Endothelial cell of umbilical vein (primary cell): ENCODE measurements around the gene GFOD1. TPM values are rescaled to one million over a fixed set of nuclear protein-coding genes. Genes with fewer than 3 reads are reported as not detected.
"Not testable (repeated sequence)": the region's sequence is repeated elsewhere in the genome, so short reads cannot be mapped to it uniquely, and the experiment has no call there.

Experiments used
- BruUV-seq: library from RNA; stranded (reverse); fragments of 400-500 nt; replicated peaks from 2 replicates; lab custom pipeline; 2021; lab: Mats Ljungman, UMichigan
- CTCF ChIA-PET: fragments of 300-600, 350-600 bp; sonication (Branson Sonifier 250); formaldehyde crosslinking; loops from one replicate; lab custom pipeline; 2021; ENCODE audit warnings: antibody characterized with exemption, inconsistent platforms; lab: Charles Lee
- POLR2A ChIA-PET: fragments of 300-600, 350-600 bp; sonication (Branson Sonifier 250); formaldehyde crosslinking; loops from one replicate; lab custom pipeline; 2021; ENCODE audit warnings: antibody characterized with exemption, inconsistent platforms; lab: Charles Lee
- DNase-seq: peaks from one replicate; pipeline ENCODE4 v3.0.0-alpha.2; 2011; ENCODE audit warnings: low read depth, low spot score
- FAIRE-seq: peaks from 2 replicates; lab custom pipeline; 2011; peaks lifted over from hg19 to GRCh38; lab: Jason Lieb, UNC
- H2AFZ ChIP-seq: 2 replicates; pipeline ENCODE4 v1.6.0; 2012; ENCODE audit warnings: low read depth, low read length, control low read depth, inconsistent platforms
- H3K27ac ChIP-seq: 2 replicates; pipeline ENCODE4 v1.5.1; 2011; ENCODE audit warnings: low read depth, mild to moderate bottlenecking, control low read depth, low read length, moderate library complexity; ENCODE audit not compliant: insufficient read depth
- H3K27me3 ChIP-seq, 2 experiments: 2 replicates each; pipeline versions ENCODE4 v1.6.0 to v1.6.1; 2011; ENCODE audit warnings: low read length in 2 of 2, mixed read lengths in 1 of 2; ENCODE audit not compliant: control insufficient read depth in 2 of 2, insufficient read depth in 2 of 2
- H3K36me3 ChIP-seq, 2 experiments: 2 replicates in 1 of 2; 3 replicates in 1 of 2; pipeline ENCODE4 v1.5.1; 2011; ENCODE audit warnings: low read length in 2 of 2, mild to moderate bottlenecking in 1 of 2, moderate library complexity in 1 of 2; ENCODE audit not compliant: control insufficient read depth in 2 of 2, insufficient read depth in 2 of 2; ENCODE audit errors: extremely low read depth in 1 of 2
- H3K4me1 ChIP-seq: 3 replicates; pipeline ENCODE4 v1.5.1; 2011; ENCODE audit warnings: mild to moderate bottlenecking, low read length; ENCODE audit not compliant: control insufficient read depth, insufficient read depth; ENCODE audit errors: extremely low read depth
- H3K4me2 ChIP-seq: 2 replicates; pipeline ENCODE4 v1.6.1; 2011; ENCODE audit warnings: low read length, control low read depth, mixed read lengths; ENCODE audit not compliant: insufficient read depth
- H3K4me3 ChIP-seq, 3 experiments: fragments of 200-600 bp in 1 of 3; sonication (generic), shearing (Covaris generic) in 1 of 3; replicated peaks in 1 of 3; 2 replicates each; pipeline ENCODE4 v1.5.1; 2011 to 2016; ENCODE audit warnings: control low read depth in 3 of 3, low read length in 3 of 3, mild to moderate bottlenecking in 2 of 3, inconsistent platforms in 1 of 3, low read depth in 1 of 3, moderate library complexity in 1 of 3; ENCODE audit not compliant: insufficient read depth in 1 of 3
- H3K79me2 ChIP-seq: 2 replicates; pipeline ENCODE4 v1.6.0; 2012; ENCODE audit warnings: low read length, inconsistent platforms; ENCODE audit not compliant: control insufficient read depth, insufficient read depth
- H3K9ac ChIP-seq: replicated peaks from 2 replicates; pipeline ENCODE3; 2011; ENCODE audit warnings: low read length, control low read depth; ENCODE audit not compliant: insufficient read depth; ENCODE audit errors: extremely low read depth
- H3K9me1 ChIP-seq: replicated peaks from 3 replicates; pipeline ENCODE4 v1.6.0; 2011; ENCODE audit warnings: mild to moderate bottlenecking, low read length; ENCODE audit not compliant: control insufficient read depth, insufficient read depth; ENCODE audit errors: extremely low read depth
- H3K9me3 ChIP-seq: replicated peaks from 2 replicates; pipeline ENCODE4 v1.5.1; 2012; ENCODE audit warnings: low read length, inconsistent platforms; ENCODE audit not compliant: control insufficient read depth, insufficient read depth
- H4K20me1 ChIP-seq: replicated peaks from 2 replicates; pipeline ENCODE3; 2011; ENCODE audit warnings: mild to moderate bottlenecking, low read length; ENCODE audit not compliant: control insufficient read depth, insufficient read depth; ENCODE audit errors: extremely low read depth
- EZH2 ChIP-seq: IDR thresholded peaks from 2 replicates; pipeline ENCODE4 v1.6.1; 2012; ENCODE audit warnings: borderline replicate concordance, low read depth, mild to moderate bottlenecking, moderate library complexity, low read length, inconsistent platforms; ENCODE audit not compliant: severe bottlenecking
- FOS ChIP-seq: IDR thresholded peaks from 2 replicates; pipeline ENCODE4 v1.6.1; 2011; ENCODE audit warnings: mild to moderate bottlenecking, low read length, moderate library complexity, borderline replicate concordance; ENCODE audit not compliant: insufficient read depth
- GATA2 ChIP-seq: IDR thresholded peaks from 2 replicates; pipeline ENCODE4 v1.7.0; 2011; ENCODE audit warnings: low read depth, mild to moderate bottlenecking, moderate library complexity, mixed read lengths, low read length; ENCODE audit not compliant: insufficient read length, insufficient read depth
- JUN ChIP-seq: IDR thresholded peaks from 2 replicates; pipeline ENCODE4 v1.6.1; 2011; ENCODE audit warnings: borderline replicate concordance, low read depth; ENCODE audit not compliant: insufficient read length, insufficient read depth
- MYC ChIP-seq: IDR thresholded peaks from one replicate; pipeline ENCODE4 v1.6.1; 2011; ENCODE audit warnings: mild to moderate bottlenecking, low read depth, low read length
- POLR2A ChIP-seq: IDR thresholded peaks from 2 replicates; pipeline ENCODE4 v1.6.1; 2012; ENCODE audit warnings: low read depth, mild to moderate bottlenecking, control low read depth, low read length
- POLR2AphosphoS5 ChIP-seq: IDR thresholded peaks from 2 replicates; pipeline ENCODE4 v1.6.1; 2012; ENCODE audit warnings: low read depth, mild to moderate bottlenecking, control low read depth, low read length, moderate library complexity; ENCODE audit not compliant: insufficient read depth
- dilution Hi-C: fragments of 300-500 bp; cut with MboI; formaldehyde crosslinking; loops from one replicate; pipeline ENCODE4 v1.15.0; 2019; ENCODE audit warnings: low sequenced_read_pairs; ENCODE audit not compliant: extremely low pct_ligation_motif_present
- intact Hi-C: fragments of 100-400 bp; cut with micrococcal nuclease; formaldehyde crosslinking; loops from one replicate; pipeline ENCODE4 v1.10.0; 2022
- polyA plus RNA-seq, 4 experiments: library from polyadenylated mRNA; depleted of rRNA in 3 of 4; stranded (reverse) in 3 of 4; unstranded in 1 of 4; fragments of >200 nt; gene quantifications; 2 replicates each; pipeline versions ENCODE4 v1.2.1 to v1.2.3, GENCODE V29; 2011 to 2012; ENCODE audit warnings: missing spikeins in 1 of 4
- total RNA-seq: library from RNA; stranded (reverse); gene quantifications from 2 replicates; pipeline ENCODE4 v1.2.3, GENCODE V29; 2021
- TF ChIP-seq, protein P1 (sequence below): IDR thresholded peaks from 2 replicates; pipeline ENCODE4 v1.6.1; 2011; ENCODE audit not compliant: insufficient read depth, insufficient read length
- TF ChIP-seq, protein P2 (sequence below), 2 donors: IDR thresholded peaks; 1 replicate in 1 of 2; 2 replicates in 1 of 2; pipeline ENCODE4 v1.5.1; 2011; ENCODE audit warnings: low read length in 2 of 2, mild to moderate bottlenecking in 2 of 2, moderate library complexity in 2 of 2, control low read depth in 1 of 2, inconsistent platforms in 1 of 2, low read depth in 1 of 2; ENCODE audit not compliant: insufficient read depth in 1 of 2; ENCODE audit errors: extremely low read depth in 1 of 2

Gene GFOD1
- total and polyA plus RNA-seq, 2 donors (not counting 3 experiments of a cell fraction or from before 2014, with no cell fraction given), result 12.1 to 24.1 TPM

- H2AFZ ChIP-seq, H3K27me3 ChIP-seq, DNase-seq, H3K9me1 ChIP-seq, FAIRE-seq, BruUV-seq, H3K36me3 ChIP-seq, intact Hi-C loops, H3K4me2 ChIP-seq, H3K9ac ChIP-seq, H3K4me1 ChIP-seq, H3K4me3 ChIP-seq, H3K9me3 ChIP-seq, dilution Hi-C loops, H4K20me1 ChIP-seq, H3K79me2 ChIP-seq, H3K27ac ChIP-seq: not testable (repeated sequence)
- CTCF ChIA-PET, result interaction anchor here (0.6 to 1.1 kb wide), 2 partner anchors 28 to 60 kb away, joined by 3 to 4 read pairs; no protein-coding TSS in a partner anchor
- POLR2A ChIA-PET, result interaction anchor here (1.1 kb wide), 1 partner anchor 65 kb away, joined by 3 read pairs; the partner anchor contains the start of gene SIRT5
These were observed 23.0 kb upstream of the GFOD1 start for GRCh38 chr6:13510433-13510832.

GRCh38 chr6:13508711-13509705, 21.6 kb upstream of the GFOD1 start:
- H3K27ac ChIP-seq, result no peak overlapping the region
- DNase-seq (no peak), FAIRE-seq (no peak)
- no peaks in the 10 kb centered on the region for H3K79me2 ChIP-seq
- no peak overlapping the region for H3K4me2 ChIP-seq
- no peak overlapping the region for H3K4me3 ChIP-seq
- POLR2A ChIA-PET, result no interaction called here
- dilution Hi-C loops (no loop called here), intact Hi-C loops (no loop called here)
- H3K36me3 ChIP-seq, result no peaks in the 10 kb centered on the region
- H2AFZ ChIP-seq, result no peak overlapping the region
- CTCF ChIA-PET, result interaction anchor here (0.6 to 1.5 kb wide), 5 partner anchors 13 to 121 kb away, joined by 3 to 4 read pairs (median 3); no protein-coding TSS in a partner anchor
- H3K4me1 ChIP-seq, result peaks cover 16% of the 10 kb centered on the region
- no peaks in the 10 kb centered on the region for H3K9me1 ChIP-seq
- H3K27me3 ChIP-seq, result no peaks in the 10 kb centered on the region
- no TSS peak for BruUV-seq
- H3K9me3 ChIP-seq, result no peaks in the 10 kb centered on the region
- H4K20me1 ChIP-seq, result no peaks in the 10 kb centered on the region
- no peak overlapping the region for H3K9ac ChIP-seq
- TF ChIP-seq MYC, result no peak
- TF ChIP-seq POLR2A, result no peak
- TF ChIP-seq, protein P1, sequence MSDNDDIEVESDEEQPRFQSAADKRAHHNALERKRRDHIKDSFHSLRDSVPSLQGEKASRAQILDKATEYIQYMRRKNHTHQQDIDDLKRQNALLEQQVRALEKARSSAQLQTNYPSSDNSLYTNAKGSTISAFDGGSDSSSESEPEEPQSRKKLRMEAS, result no peak
- no peak for TF ChIP-seq FOS
- no peak for TF ChIP-seq POLR2AphosphoS5
- TF ChIP-seq, protein P2, sequence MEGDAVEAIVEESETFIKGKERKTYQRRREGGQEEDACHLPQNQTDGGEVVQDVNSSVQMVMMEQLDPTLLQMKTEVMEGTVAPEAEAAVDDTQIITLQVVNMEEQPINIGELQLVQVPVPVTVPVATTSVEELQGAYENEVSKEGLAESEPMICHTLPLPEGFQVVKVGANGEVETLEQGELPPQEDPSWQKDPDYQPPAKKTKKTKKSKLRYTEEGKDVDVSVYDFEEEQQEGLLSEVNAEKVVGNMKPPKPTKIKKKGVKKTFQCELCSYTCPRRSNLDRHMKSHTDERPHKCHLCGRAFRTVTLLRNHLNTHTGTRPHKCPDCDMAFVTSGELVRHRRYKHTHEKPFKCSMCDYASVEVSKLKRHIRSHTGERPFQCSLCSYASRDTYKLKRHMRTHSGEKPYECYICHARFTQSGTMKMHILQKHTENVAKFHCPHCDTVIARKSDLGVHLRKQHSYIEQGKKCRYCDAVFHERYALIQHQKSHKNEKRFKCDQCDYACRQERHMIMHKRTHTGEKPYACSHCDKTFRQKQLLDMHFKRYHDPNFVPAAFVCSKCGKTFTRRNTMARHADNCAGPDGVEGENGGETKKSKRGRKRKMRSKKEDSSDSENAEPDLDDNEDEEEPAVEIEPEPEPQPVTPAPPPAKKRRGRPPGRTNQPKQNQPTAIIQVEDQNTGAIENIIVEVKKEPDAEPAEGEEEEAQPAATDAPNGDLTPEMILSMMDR (IDR thresholded peaks at IDR 0.05; ENCODE audit: extremely low read depth in 1 of 2, insufficient read depth in 1 of 2, low read depth in 1 of 2, low read length in 2 of 2), result no peak
- no peak for TF ChIP-seq JUN
- no peak for TF ChIP-seq GATA2
- TF ChIP-seq EZH2, result no peak
